Thyroid gland (tissue), 4 donors: ENCODE results near the gene CSF2. TPM values are rescaled to one million over a fixed set of nuclear protein-coding genes. Genes with fewer than 3 reads are reported as not detected.
"Not testable (repeated sequence)": the region's sequence is repeated elsewhere in the genome, so short reads cannot be mapped to it uniquely, and the experiment has no call there.

Experiments used
- DNase-seq, 2 donors: peaks; one replicate each; pipeline ENCODE4 v3.0.0-alpha.2; 2019
- H3K27ac ChIP-seq, 3 donors: fragments of 200-600 bp; sonication (generic); 1 replicate in 2 of 3; 2 replicates in 1 of 3; pipeline ENCODE4 v1.5.1; 2016 to 2019; ENCODE audit warnings: mild to moderate bottlenecking in 1 of 3, moderate library complexity in 1 of 3
- H3K27me3 ChIP-seq: fragments of 200-600 bp; sonication (generic); one replicate; pipeline ENCODE4 v1.5.1; 2019
- H3K36me3 ChIP-seq, 2 donors: fragments of 200-600 bp; sonication (generic); one replicate each; pipeline ENCODE4 v1.5.1; 2016 to 2019
- H3K4me1 ChIP-seq, 2 donors: fragments of 200-600 bp; sonication (generic); one replicate each; pipeline ENCODE4 v1.5.1; 2017 to 2019
- H3K4me3 ChIP-seq, 3 donors: fragments of 200-600 bp; sonication (generic); replicated peaks in 1 of 3; 1 replicate in 2 of 3; 2 replicates in 1 of 3; pipeline ENCODE4 v1.5.1; 2016; ENCODE audit warnings: mild to moderate bottlenecking in 1 of 3
- H3K9me3 ChIP-seq: fragments of 200-600 bp; sonication (generic); one replicate; pipeline ENCODE4 v1.5.1; 2017
- POLR2A ChIP-seq, 2 donors: fragments of 450-650 bp; IDR thresholded peaks; one replicate each; pipeline ENCODE4 v1.6.1; 2017; ENCODE audit warnings: antibody characterized with exemption in 2 of 2, mild to moderate bottlenecking in 2 of 2, moderate library complexity in 1 of 2
- WGBS, 2 donors: methylation state at CpG; one replicate each; pipeline ENCODE4 v1.1.5; 2017; 5-methylcytosine and 5-hydroxymethylcytosine counted together
- intact Hi-C: fragments of 100-400 bp; cut with DNase I; formaldehyde crosslinking; loops from one replicate; pipeline ENCODE4 v1.15.1; 2023
- total RNA-seq, 4 donors: library from RNA; depleted of rRNA; stranded (reverse); fragments of >200 nt; gene quantifications; one replicate each; pipeline ENCODE4 v1.2.3, GENCODE V29; 2016
- TF ChIP-seq, protein P1 (sequence below), 6 experiments: fragments of 200-600 bp in 3 of 6; fragments of 450-650 bp in 3 of 6; sonication (generic) in 3 of 6; IDR thresholded peaks; one replicate each; pipeline ENCODE4 v1.5.1; 2016 to 2019; ENCODE audit warnings: antibody characterized with exemption in 6 of 6, mild to moderate bottlenecking in 2 of 6, inconsistent platforms in 1 of 6, moderate library complexity in 1 of 6

The CSF2 gene
- total RNA-seq, 4 donors from 2014 or later, result not detected

DNA sequence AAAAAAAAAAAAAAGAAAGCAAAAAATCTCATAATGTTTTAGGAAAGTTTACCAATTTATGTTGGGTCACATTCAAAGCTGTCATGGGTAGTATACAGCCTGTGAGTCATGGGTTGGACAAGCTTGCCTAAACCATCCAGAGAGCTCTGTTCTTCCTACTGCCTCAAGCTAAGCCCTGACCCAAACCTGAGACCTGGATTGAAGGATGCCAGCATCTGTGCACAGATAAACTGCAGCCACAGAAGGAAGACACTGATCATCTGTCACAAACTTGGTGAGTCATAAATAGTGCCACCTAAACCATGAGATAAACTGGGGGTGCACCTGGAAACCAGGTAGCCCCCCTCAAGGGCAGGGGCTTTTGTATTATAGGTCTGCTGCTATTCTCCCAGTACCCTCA, 31.0 kb downstream of the CSF2 start:
- Histone ChIP-seq H3K36me3 (no peaks in the 10 kb centered on the region), H3K9me3 (no peaks in the 10 kb centered on the region), H3K4me1 (peaks cover 4 to 14% of the 10 kb centered on the region in 2 donors), H3K4me3 (no peak overlapping the region), H3K27me3 (no peaks in the 10 kb centered on the region), H3K27ac (no peak overlapping the region)
- TF ChIP-seq, protein P1, sequence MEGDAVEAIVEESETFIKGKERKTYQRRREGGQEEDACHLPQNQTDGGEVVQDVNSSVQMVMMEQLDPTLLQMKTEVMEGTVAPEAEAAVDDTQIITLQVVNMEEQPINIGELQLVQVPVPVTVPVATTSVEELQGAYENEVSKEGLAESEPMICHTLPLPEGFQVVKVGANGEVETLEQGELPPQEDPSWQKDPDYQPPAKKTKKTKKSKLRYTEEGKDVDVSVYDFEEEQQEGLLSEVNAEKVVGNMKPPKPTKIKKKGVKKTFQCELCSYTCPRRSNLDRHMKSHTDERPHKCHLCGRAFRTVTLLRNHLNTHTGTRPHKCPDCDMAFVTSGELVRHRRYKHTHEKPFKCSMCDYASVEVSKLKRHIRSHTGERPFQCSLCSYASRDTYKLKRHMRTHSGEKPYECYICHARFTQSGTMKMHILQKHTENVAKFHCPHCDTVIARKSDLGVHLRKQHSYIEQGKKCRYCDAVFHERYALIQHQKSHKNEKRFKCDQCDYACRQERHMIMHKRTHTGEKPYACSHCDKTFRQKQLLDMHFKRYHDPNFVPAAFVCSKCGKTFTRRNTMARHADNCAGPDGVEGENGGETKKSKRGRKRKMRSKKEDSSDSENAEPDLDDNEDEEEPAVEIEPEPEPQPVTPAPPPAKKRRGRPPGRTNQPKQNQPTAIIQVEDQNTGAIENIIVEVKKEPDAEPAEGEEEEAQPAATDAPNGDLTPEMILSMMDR (IDR thresholded peaks at IDR 0.05), result no peak
- TF ChIP-seq POLR2A (IDR thresholded peaks at IDR 0.05), result no peak
- DNase-seq, result no peak
- intact Hi-C loops, result no loop called here

DNA sequence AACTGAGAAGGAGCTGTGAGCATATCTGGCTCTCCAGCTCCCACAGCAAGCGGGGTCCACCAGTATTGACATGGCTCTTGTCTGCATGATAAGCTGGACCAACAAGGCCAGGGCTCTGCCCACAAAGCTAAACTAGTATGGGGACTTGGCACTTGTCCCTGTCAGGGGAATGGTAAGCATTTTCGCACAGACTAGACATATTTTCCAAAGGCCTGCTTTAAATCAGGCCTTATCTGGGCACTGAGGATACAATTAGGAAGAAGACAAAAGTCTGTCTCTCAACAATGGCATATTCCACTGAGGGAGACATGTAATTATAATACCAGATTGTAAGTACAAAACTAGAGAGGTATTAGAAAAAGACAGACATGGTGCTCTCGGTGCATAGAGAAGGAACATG, 32.1 kb downstream of the CSF2 start:
- no peak for DNase-seq
- Histone ChIP-seq H3K4me1 (peaks cover 4 to 14% of the 10 kb centered on the region in 2 donors), H3K4me3 (no peak overlapping the region), H3K36me3 (no peaks in the 10 kb centered on the region), H3K27ac (no peak overlapping the region), H3K9me3 (no peaks in the 10 kb centered on the region), H3K27me3 (no peaks in the 10 kb centered on the region)
- TF ChIP-seq POLR2A (IDR thresholded peaks at IDR 0.05), result no peak
- TF ChIP-seq, protein P1 (IDR thresholded peaks at IDR 0.05), result no peak
- intact Hi-C loops, result no loop called here
- 91 to 98% methylated on average over 3 of the region's 3 CpGs for WGBS, 2 donors

DNA sequence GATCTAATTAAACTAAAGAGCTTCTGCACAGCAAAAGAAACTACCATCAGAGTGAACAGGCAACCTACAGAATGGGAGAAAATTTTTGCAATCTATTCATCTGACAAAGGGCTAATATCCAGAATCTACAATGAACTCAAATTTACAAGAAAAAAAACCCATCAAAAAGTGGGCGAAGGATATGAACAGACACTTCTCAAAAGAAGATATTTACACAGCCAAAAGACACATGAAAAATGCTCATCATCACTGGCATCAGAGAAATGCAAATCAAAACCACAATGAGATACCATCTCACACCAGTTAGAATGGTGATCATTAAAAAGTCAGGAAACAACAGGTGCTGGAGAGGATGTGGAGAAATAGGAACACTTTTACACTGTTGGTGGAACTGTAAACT, 34.9 kb downstream of the CSF2 start:
- DNase-seq, H3K27ac ChIP-seq, H3K4me3 ChIP-seq, H3K36me3 ChIP-seq, H3K4me1 ChIP-seq, H3K9me3 ChIP-seq, H3K27me3 ChIP-seq, intact Hi-C loops: not testable (repeated sequence)
- 94 to 96% methylated on average over 1 of the region's 1 CpG for WGBS, 2 donors

DNA sequence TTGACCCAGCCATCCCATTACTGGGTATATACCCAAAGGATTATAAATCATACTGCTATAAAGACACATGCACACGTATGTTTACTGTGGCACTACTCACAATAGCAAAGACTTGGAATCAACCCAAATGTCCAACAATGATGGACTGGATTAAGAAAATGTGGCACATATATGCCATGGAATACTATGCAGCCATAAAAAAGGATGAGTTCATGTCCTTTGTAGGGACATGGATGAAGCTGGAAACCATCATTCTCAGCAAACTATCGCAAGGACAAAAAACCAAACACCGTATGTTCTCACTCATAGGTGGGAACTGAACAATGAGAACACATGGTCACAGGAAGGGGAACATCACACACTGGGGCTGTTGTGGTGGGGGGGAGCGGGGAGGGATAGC, 35.4 kb downstream of the CSF2 start:
- H3K36me3 ChIP-seq, H3K9me3 ChIP-seq, DNase-seq, H3K4me3 ChIP-seq, H3K27me3 ChIP-seq, intact Hi-C loops, H3K4me1 ChIP-seq, H3K27ac ChIP-seq: not testable (repeated sequence)
- WGBS, 2 donors, result 93 to 94% methylated on average over 4 of the region's 4 CpGs

DNA sequence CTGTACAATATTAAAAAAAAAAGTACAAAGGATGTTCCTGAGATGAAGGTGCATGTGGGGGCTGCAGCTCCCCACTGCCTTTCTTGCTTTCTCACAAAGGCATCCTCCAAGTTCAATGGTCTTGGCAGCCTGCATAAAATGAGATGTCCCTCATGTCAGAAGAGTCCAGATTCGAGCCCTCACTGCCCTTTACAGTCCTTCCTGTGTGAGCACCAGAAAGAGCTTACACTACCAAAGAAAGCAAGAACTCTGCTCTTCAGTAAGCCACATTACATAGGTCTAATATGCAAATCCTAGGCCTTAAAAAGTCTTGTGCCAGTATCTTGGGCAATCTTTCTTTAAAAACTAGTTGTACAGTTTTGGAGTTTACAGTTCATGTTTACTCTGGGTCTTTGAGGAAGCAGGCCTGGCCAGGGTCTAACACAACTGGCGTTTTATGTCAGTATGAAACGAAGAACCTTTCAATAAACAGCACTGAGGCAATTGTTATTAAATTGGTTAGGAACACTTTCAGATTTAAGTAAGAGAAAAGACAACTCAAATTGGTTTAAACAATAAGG, 36.0 kb downstream of the CSF2 start:
- H3K9me3 ChIP-seq, result no peaks in the 10 kb centered on the region
- H3K27ac ChIP-seq, result no peak overlapping the region
- no peaks in the 10 kb centered on the region for H3K36me3 ChIP-seq
- intact Hi-C loops, result no loop called here
- H3K4me1 ChIP-seq, result no peaks in the 10 kb centered on the region
- TF ChIP-seq, protein P1 (IDR thresholded peaks at IDR 0.05), result no peak
- no peak for TF ChIP-seq POLR2A (IDR thresholded peaks at IDR 0.05)
- H3K4me3 ChIP-seq, result no peak overlapping the region
- WGBS, 2 donors, result 80% methylated on average over 3 of the region's 3 CpGs
- DNase-seq, result no peak
- no peaks in the 10 kb centered on the region for H3K27me3 ChIP-seq

DNA sequence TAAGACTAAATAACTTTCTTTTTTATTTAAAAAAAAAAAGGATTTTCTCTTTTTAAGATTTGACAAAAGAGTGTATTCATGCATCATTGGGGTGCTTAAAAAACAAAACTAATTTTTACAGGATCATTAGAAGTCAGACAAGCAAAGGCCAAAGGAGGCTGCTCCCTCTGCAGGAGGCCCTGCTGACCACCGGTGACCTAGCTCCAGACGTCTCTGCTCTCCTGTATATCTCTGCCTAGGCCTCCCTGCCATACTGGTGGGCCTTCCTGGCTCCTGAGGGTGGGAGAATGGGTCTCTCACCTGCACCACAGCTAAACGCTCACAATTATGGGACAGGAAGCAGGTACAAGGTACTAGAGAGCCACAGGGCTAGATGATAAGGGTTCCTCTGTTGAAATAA, 36.6 kb downstream of the CSF2 start:
- Histone ChIP-seq H3K9me3 (no peaks in the 10 kb centered on the region), H3K36me3 (no peaks in the 10 kb centered on the region), H3K4me1 (no peaks in the 10 kb centered on the region), H3K27ac (no peak overlapping the region), H3K27me3 (no peaks in the 10 kb centered on the region), H3K4me3 (no peak overlapping the region)
- DNase-seq, result no peak
- 72% methylated on average over 3 of the region's 3 CpGs for WGBS, 2 donors
- TF ChIP-seq, protein P1 (IDR thresholded peaks at IDR 0.05), result no peak
- no peak for TF ChIP-seq POLR2A (IDR thresholded peaks at IDR 0.05)
- intact Hi-C loops, result no loop called here
